Body of pancreas (tissue), 4 donors: ENCODE results near the gene AAGAB.

Source experiments
- POLR2A ChIP-seq, 3 donors: fragments of 450-650 bp; IDR thresholded peaks; one replicate each; pipeline ENCODE4 v1.6.1; 2016; ENCODE audit warnings: antibody characterized with exemption in 3 of 3, mild to moderate bottlenecking in 2 of 3
- TF ChIP-seq, protein P1 (sequence below), 7 experiments: fragments of 450-650 bp in 4 of 7; fragments of 200-600 bp in 3 of 7; sonication (generic) in 3 of 7; IDR thresholded peaks; one replicate each; pipeline ENCODE4 v1.5.1; 2016 to 2019; ENCODE audit warnings: antibody characterized with exemption in 7 of 7

DNA sequence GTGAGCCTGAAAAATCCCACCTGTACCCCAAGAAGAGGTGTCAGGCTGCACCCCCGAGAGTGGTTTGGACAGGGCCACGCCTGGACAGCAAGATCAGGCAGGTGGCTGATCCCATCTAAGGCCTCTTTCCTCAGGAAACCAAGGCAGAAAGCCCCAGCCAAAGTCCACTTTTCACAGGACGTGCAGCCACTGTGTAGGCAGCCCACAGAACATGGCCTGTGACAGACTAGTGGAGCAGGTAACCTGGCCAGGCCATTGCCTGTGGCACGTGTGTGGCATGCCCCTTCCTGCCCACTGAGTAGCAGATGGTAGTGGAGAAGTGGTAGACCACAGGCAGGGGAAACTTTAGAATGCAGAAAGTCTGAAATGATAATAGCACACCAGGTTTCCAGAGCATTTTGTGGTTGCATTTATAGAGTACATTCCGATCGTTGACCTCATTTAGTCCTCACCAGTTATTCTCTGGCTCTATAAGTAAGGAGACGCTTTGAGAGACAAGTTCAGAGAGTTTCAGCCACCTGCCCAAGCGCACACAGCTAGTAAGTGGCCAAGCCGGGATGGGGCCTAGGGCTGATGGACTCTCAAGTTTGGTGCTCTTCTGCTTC is 68.7 kb downstream of the AAGAB start:
- no peak for TF ChIP-seq POLR2A (IDR thresholded peaks at IDR 0.05)
- TF ChIP-seq, protein P1, sequence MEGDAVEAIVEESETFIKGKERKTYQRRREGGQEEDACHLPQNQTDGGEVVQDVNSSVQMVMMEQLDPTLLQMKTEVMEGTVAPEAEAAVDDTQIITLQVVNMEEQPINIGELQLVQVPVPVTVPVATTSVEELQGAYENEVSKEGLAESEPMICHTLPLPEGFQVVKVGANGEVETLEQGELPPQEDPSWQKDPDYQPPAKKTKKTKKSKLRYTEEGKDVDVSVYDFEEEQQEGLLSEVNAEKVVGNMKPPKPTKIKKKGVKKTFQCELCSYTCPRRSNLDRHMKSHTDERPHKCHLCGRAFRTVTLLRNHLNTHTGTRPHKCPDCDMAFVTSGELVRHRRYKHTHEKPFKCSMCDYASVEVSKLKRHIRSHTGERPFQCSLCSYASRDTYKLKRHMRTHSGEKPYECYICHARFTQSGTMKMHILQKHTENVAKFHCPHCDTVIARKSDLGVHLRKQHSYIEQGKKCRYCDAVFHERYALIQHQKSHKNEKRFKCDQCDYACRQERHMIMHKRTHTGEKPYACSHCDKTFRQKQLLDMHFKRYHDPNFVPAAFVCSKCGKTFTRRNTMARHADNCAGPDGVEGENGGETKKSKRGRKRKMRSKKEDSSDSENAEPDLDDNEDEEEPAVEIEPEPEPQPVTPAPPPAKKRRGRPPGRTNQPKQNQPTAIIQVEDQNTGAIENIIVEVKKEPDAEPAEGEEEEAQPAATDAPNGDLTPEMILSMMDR (IDR thresholded peaks at IDR 0.05), result no peak
